ENCODE data around the gene CTBP1.

CTBP1 gene

GRCh38 chr4:1233641-1234308 lies 15.2 kb downstream of the CTBP1 start:
- peak; percentile 80 for TF ChIP-seq CTCF (conservative IDR thresholded peaks at IDR 0.05; ENCODE audit: low read depth, low read length)
- peak; percentile 69 for DNase-seq (ENCODE audit: low read depth)
- no peak overlapping the region for H3K4me3 ChIP-seq (ENCODE audit: low read depth, low read length)

- no peak for TF ChIP-seq CTCF (conservative IDR thresholded peaks at IDR 0.05; ENCODE audit: low read depth, low read length)
- H3K4me3 ChIP-seq (ENCODE audit: low read depth, low read length): no peak overlapping the region
- DNase-seq (ENCODE audit: low read depth): peak; percentile 89
These were observed 16.0 kb downstream of the CTBP1 start for GRCh38 chr4:1232661-1233621.

GRCh38 chr4:1231637-1232360 lies 17.1 kb downstream of the CTBP1 start:
- no peak for TF ChIP-seq CTCF (conservative IDR thresholded peaks at IDR 0.05; ENCODE audit: low read depth, low read length)
- DNase-seq (ENCODE audit: low read depth): peak; percentile 17
- H3K4me3 ChIP-seq (ENCODE audit: low read depth, low read length): no peak overlapping the region

- H3K4me3 ChIP-seq (ENCODE audit: low read depth, low read length): no peak overlapping the region
These were observed 17.8 kb downstream of the CTBP1 start for GRCh38 chr4:1230971-1231636.

GRCh38 chr4:1230316-1230715 lies 18.6 kb downstream of the CTBP1 start:
- no peak for DNase-seq (ENCODE audit: low read depth)
- H3K4me3 ChIP-seq (ENCODE audit: low read depth, low read length): no peak overlapping the region
- TF ChIP-seq CTCF (conservative IDR thresholded peaks at IDR 0.05; ENCODE audit: low read depth, low read length): no peak

More at GRCh38 chr4:1230971-1231636, 17.8 kb downstream of the CTBP1 start:
- TF ChIP-seq CTCF (conservative IDR thresholded peaks at IDR 0.05; ENCODE audit: low read depth, low read length): no peak
- DNase-seq (ENCODE audit: low read depth): no peak

- no peak for DNase-seq (ENCODE audit: low read depth)
- no peak overlapping the region for H3K4me3 ChIP-seq (ENCODE audit: low read depth, low read length)
- TF ChIP-seq CTCF (conservative IDR thresholded peaks at IDR 0.05; ENCODE audit: low read depth, low read length): no peak
These were observed 19.6 kb downstream of the CTBP1 start for GRCh38 chr4:1229117-1229849.
